Stimulated activated CD4-positive, alpha-beta T cell treated with anti-CD3 and anti-CD28 coated beads, TNF-alpha, amount 100 ng/mL, for 48 hours (primary cell): Measurements from ENCODE around the gene GOLGA5.
"Not testable (repeated sequence)": the region's sequence is repeated elsewhere in the genome, so short reads cannot be mapped to it uniquely, and the experiment has no call there.

Experiments used
- DNase-seq, 3 donors: peaks; one replicate each; pipeline ENCODE4 v3.0.0-alpha.2; 2020; ENCODE audit warnings: low read depth in 3 of 3

GOLGA5 gene

DNA sequence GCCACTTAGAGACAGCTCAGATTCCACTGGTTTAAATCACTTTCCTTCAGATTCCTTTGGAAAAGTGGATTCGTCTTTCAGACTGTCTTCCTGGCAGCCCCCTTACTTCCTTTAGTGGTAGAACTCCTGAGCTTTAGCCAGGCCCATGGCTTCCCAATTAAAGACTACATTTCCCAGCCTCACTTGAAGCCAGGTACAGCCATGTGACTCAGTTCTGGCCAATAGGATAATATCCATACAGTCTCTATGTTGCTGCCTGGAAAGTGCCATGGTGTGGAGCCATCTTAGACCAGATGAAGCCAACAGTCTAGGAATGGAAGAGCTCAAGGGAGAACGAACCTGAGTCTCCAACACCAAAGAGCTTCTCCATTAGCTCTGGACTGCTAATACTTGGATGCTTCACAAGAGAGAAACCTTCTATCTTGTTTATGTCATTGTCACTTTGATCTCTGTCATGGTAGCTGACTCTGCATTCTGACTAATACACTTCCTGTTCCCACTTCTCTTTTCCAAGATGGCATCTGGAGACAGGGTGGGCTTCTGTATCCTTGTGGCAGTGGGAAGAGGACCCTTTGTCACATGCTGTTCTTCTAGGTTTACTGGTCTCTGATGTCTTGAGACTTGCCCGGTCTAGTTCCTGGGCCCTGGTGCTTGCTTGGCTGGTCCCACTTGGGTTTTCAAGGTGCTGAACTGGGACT, 15.1 kb upstream of the GOLGA5 start:
- not testable (repeated sequence) for DNase-seq

DNA sequence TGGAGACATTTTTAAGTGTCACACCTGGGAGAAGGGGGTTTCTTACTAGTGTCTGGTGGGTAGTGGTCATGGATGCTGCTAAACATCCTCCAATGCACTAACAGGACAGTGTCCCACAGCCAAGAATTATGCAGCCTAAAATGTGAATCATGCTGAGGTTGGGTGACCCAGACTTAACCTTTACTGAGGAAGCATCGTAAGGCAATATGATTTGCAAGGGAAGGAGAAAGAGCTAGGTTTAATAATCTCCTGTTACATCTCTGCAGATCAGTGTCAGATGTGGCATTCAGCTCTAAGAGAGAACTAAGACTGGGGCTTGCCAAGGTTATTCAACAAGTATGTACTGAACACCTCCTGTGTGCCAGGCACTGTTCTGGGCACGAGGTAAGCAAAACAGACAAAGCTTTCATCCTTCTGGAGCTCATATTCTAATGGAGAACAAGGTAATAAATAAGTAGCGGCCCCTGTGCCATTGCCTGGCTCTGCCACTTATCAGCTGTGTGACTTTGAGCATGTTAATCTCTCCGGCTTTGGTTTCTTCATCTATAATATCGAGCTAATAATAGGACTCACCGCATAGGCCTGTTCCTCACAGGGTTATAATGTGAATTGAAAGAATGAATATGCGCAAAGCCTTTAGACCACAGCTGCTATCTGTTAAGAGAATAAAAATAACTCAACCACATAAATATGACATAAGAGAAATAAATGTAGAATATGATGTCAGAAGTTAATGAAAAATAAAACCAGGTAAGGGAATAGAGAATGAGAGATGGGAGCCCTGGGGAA, 13.5 kb upstream of the GOLGA5 start:
- no peak for DNase-seq

- DNase-seq: no peak
These were observed 12.8 kb upstream of the GOLGA5 start for GRCh38 chr14:92781350-92781749.

GRCh38 chr14:92783813-92784431, 10.2 kb upstream of the GOLGA5 start:
- no peak for DNase-seq

DNA sequence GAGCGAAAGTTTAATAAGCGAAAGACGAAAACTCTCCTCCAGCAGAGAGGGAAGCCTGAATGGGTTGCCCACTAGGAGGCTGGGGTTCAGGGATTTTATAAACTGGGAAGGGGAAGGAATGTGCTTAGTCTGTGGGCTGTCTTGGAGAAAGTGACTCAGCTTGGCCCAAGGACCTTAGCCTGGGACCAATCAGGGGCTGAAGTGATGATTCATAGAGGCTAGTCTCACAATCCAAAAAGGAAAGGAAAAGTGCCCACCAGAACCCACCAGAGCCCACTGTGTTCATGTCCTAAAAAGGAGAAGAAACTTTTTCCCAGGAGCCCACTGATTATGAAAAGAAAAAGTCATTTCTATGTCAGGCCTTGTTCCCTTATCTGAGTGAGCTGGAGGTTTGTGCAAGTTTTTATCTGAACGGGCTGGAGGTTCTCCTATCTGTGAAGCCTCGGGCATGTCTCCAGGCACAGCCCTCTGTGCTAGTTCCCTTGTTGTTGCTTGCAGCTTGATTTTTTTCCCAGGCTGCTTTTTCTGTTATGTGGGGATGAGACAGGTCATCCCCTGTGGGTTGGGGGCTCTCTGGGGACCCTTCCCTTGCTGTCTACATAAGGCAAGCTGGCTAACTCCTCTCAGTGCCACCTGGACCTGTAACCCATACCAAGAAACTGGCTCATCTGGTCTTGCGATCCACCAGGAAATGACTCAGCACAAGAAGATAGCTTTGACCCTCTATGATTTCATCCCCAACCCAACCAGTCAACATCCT, 8.3 kb upstream of the GOLGA5 start:
- DNase-seq: no peak

- DNase-seq: no peak
These were observed 7.7 kb upstream of the GOLGA5 start for GRCh38 chr14:92786427-92786756.

DNA sequence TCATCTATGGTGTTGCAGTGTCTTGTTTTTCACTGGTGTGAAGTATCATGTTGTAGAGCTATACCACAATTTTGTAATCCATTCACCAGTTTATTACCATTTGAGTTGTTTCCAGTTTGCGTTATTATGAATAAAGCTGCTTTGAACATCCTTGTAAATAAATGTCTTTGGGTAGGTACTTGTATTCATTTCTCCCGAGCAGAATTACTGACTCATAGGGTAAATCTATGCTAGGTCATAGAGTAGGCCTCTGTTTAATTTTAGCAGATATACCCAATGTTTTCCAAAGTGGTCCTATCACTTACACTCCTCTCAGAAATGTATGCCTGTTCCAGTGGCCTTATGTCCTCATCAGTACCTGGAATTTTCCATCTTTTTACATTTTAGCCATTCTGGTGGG, 6.6 kb upstream of the GOLGA5 start:
- no peak for DNase-seq

- DNase-seq: no peak
These were observed 4.5 kb upstream of the GOLGA5 start for GRCh38 chr14:92789457-92790089.

- DNase-seq: no peak
These were observed 1.2 kb upstream of the GOLGA5 start for GRCh38 chr14:92792885-92793284.

- no peak for DNase-seq
These were observed 439 bp downstream of the GOLGA5 start for GRCh38 chr14:92794547-92794941.

- no peak for DNase-seq
These were observed 856 bp downstream of the GOLGA5 start for GRCh38 chr14:92794961-92795360.

DNA sequence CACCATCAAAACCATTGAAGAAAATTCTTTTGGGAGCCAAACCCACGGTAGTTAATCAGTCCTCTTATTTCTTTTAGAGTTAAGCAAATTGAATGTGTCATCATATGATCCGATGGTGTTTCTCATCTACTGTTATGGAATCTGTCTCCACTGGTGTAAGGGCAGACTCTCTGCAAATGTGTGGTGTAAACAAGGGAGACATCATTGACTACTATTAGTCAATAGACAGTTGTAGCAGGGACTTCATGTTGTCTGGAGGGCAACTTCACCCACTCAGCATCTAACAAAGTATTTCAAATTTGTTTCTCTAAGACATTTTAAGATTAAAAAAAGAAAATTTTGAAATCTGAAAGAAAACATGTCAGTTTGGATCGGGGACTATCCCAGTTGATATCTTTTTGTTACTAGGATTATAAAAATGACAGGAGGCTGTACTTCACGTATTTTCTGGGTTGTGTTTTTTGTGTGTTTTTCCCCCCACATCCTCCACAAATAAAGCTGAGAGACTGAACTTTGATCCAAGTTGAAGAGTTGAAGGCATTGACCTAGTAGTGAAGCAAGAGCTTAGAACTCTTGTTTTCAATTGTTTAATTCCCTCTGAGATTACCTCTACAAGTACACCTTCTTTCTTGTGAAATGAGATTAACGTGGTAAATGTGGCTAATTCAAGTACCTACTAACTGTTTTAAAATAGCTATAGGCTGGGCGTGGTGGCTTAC, 4.0 kb downstream of the GOLGA5 start:
- no peak for DNase-seq

DNA sequence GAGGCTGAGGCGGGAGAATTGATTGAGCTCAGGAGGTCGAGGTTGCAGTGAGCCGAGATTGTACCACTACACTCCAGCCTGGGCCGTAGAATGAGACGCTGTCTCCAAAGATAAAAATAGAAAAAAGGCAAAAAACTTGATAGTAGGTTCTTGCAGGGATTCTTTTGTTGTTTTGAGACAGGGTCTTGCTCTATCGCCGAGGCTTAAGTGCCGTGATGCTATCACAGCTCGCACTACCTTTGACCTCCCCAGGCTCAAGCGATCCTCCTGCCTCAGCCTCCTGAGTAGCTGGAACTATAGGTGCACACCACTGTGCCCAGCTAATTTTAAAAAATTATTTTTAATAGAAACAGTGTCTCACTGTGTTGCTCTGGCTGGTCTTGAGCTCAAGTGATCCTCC, 4.7 kb downstream of the GOLGA5 start:
- no peak for DNase-seq

DNA sequence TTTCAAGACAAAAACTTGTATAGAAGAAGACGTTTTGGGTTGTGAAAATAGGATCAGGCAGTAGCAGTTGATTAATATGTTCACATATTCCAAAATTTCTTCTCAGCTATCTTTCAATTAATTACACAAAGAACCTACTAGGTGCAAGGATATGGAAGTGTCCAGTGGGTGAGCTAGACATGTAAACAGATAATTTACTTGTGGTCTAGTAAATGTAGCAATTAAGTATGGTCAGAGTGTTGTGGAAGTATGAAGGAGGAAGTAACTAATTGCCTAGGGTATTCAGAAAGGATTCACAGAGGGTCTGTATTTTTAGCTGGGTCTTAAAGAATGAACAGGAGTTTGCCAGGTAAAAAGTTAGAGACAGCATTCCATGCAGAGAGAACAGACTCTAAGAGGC, 5.9 kb downstream of the GOLGA5 start:
- no peak for DNase-seq

DNA sequence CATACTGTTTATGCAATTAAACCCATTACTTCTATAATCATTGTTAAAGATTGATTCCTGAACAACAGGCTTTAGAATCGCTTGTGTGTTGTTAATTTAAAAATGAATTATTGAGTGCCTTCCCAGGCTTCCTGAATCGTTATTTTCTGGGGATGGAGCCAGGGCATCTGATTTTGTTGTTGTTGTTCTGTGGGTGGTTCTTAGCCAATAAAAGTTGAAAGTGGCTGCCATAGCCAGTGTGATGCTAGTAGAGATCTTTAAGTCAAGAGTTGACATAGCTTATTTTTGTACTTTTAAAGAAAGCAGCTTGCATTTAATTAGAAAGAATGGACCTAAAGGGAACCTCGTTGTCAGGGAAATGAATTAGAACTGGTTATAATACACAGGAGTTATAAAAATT, 6.4 kb downstream of the GOLGA5 start:
- no peak for DNase-seq

DNA sequence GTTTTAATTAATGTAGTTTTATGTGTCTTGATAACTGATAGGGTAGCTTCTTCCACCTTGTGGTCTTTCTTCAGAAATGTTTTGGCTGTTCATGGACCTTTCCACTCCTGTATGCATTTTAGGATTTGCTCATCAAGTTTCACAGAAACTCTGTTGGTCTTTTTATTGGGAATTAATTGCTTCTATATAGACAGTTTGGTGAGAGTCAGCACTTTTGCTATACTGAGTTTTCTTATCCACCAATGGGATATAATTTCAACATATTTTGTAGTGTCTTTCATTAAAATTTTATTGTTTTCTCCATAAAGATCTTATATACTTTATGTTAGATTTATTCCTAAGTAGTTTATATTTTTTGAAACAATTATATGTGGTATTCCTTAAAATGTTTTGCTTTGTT, 7.8 kb downstream of the GOLGA5 start:
- DNase-seq: no peak

GRCh38 chr14:92802678-92803077, 8.6 kb downstream of the GOLGA5 start:
- no peak for DNase-seq

DNA sequence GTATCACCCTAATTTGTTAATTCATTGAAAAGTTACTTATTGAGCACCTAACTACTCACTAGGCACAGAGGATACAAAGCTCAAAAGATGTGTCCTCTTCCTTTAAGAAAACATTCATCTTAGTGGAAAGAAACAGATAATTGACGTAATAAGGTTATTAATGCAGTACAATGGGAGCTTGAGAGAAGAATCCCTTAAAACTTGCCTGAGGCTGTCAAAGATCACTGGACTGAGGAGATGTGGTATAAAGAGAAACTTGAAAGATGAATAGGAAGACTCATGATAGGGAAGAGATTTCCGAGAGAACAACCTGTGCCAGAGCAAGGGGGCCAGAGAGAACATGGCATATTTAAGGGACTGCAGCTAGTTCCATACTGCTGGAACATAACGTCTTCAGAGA, 19.1 kb downstream of the GOLGA5 start:
- DNase-seq: no peak

DNA sequence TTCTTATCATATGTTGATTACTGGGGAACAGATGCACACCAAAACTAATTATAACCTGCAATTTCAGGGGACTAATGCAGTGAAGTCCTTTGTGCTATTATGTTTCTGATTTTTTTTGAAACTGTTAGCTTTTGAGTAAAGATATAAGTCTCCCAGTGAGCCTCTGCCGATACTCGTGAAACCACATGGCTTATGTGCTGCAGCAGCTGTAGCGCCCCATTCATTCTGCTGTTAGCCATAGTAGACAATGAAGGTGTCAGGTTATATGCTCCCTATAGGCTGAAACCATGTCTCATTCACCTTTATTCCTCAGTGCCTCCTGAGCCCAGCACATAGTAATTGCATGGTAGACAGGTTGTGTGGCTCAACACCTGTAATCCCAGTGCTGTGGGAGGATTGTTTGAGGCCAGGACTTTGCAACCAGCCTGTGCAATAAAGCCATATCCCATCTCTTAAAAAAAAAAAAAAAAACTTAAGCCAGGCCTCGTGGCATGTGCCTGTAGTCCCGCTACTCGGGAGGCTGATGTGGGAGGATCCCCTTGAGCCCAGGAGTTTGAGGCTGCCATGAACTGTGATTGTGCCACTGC, 25.0 kb downstream of the GOLGA5 start:
- no peak for DNase-seq

DNA sequence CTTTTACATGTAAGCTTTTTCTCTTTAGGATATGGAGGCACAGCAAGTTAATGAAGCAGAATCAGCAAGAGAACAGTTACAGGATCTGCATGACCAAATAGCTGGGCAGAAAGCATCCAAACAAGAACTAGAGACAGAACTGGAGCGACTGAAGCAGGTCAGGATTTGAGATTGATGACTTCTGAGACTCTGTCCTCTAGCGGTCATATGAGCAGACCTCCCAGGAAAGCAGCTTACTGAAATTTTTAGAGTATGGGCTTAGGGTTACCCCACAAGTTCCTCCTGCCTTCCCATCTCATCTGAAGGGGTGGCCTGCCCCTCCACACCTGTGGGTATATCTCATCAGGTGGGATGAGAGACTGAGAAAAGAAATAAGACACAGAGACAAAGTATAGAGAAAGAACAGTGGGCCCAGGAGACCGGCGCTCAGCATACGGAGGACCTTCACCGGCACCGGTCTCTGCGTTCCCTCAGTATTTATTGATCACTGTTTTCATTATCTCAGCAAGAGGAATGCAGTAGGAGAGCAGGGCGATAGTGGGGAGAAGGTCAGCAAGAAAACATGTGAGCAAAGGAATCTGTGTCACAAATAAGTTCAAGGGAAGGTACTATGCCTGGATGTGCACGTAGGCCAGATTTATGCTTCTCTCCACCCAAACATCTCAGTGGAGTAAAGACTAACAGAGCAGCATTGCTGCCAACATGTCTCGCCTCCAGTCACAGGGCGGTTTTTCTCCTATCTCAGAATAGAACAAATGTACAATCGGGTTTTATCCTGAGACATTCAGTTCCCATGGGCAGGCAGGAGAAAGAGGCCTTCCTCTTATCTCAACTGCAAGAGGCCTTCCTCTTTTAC, 25.8 kb downstream of the GOLGA5 start:
- DNase-seq: not testable (repeated sequence)
